NCI-H2029 treated with DMSO at 0.1 percent for 48 hours (cell line): ENCODE data around the gene ARL5A.

Experiments
- DNase-seq: peaks from one replicate; lab custom pipeline; 2025; lab: John Stamatoyannopoulos, UW

ARL5A gene

DNA sequence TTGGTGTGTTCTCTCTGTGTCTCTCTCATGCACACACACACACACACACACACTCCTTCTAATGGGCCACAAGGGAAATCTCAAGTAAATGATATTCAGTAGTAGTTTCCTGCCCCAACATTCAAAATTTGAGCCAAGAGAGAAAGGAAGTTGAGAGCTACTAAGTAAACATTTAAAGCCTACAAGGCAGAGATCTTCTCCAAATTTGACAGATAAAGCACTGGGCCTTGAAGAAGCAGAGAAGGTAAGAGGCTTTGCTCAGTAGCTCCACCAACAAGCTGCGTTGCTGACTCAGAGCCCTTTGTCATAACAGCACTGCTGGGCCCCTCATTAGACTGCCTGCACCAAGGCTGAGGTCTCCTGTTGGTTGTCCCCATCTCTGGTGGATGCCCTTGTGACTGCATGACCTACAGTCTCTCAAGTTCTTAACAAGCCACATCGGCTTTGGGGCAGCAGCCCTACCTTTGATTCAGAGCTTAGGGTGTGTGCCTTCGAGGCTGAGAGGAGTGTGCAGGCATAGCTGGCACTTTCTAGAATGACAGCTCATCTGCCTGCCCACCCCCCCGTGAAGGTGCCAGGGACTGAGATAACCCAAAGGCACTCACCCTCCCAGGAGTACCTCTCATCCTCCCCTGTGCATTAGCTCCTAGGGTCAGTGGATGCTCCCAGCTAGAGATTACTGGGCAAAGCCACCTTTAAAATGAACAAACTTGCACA is 61.6 kb downstream of the ARL5A start:
- DNase-seq = no peak

- DNase-seq = peak; percentile 34
These were observed 62.3 kb downstream of the ARL5A start for GRCh38 chr2:151765760-151766410.

DNA sequence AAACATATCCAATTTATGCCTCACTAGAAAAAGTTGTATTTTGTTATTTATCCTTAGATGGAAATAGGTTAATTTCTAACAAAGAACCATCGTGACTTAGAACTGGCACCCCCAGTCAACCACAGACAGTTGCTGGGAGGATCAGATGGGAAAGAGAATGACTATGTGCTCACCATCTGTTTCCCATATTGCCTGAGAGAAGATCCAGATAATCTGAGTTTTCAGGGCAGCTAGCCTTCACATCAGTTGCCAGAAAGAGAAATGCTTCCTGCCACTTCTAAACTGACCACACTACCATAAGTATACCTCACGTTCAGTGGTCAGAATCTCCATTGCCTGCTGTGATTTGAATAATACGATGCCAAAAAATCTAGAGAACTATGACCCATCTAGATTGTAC is 65.5 kb downstream of the ARL5A start:
- no peak for DNase-seq

GRCh38 chr2:151761687-151762086 is 66.5 kb downstream of the ARL5A start:
- no peak for DNase-seq

DNA sequence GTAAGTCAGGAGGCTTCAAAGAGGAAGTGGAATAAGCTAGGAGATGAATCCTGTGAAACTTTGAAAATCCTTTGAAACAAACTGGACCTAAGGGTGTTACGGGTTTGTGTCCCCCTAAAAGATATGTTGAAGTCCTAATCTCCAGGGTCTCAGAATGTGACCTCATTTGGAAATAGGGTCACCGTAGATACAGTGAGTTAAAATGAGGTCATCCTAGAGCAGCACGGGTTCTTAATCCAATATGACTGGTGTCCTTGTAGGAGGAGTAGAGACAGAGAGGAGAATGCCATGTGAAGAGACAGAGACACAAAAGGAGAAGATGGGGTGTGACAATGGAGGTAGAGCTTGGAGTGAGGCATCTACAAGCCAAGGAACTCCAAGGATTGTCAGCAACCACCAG is 67.0 kb downstream of the ARL5A start:
- DNase-seq = no peak

GRCh38 chr2:151760139-151760650 is 68.0 kb downstream of the ARL5A start:
- DNase-seq = no peak

DNA sequence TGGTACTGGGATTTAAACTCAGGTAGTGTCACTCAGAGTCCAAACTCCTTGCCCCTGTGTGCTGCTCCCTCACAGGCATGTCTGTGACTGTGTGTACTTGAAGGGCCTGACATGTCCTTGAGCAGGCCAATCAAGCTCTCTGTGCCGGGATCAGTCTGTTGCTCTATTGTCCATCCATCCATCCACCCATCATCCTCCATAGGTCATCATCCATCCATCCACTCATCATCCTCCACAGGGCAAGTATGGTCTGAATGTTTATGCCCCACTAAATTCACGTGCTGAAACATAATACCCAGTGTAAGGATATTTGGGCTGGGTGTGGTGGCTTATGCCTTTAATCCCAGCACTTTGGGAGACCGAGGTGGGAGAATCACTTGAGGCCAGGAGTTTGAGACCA is 69.5 kb downstream of the ARL5A start:
- no peak for DNase-seq

GRCh38 chr2:151757861-151758260 is 70.4 kb downstream of the ARL5A start:
- peak; percentile 49 for DNase-seq

- DNase-seq = peak; percentile 42
These were observed 71.4 kb downstream of the ARL5A start for GRCh38 chr2:151756820-151757219.

DNA sequence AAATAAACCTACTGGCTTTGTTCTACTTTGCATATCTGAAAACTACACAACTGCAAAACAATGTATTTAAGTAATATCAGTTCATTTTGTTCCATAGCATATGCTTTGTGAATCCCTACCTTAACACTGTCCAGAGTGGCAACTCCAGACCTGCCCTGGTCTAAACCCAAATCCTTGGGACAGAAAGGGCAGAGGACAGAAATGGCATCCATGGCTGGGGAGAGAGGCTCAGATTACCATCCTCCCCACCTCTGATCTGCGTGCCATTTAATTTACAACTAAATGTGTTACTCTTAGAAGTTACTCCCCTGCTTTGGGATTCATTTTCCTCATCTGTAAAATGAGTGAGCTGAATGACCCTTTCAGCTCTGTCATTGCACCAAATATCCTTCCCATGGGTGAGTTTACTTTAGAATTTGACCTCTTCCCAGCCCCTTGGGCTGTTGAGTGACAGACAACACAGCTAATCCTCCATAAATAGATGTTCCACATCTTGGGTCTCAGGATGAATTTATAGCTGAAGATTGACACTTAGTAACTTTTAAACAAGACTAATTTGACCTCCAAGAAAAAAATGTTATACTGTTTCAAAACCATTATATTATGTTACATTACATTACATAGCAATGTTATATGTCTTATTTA is 73.8 kb downstream of the ARL5A start:
- DNase-seq = no peak

DNA sequence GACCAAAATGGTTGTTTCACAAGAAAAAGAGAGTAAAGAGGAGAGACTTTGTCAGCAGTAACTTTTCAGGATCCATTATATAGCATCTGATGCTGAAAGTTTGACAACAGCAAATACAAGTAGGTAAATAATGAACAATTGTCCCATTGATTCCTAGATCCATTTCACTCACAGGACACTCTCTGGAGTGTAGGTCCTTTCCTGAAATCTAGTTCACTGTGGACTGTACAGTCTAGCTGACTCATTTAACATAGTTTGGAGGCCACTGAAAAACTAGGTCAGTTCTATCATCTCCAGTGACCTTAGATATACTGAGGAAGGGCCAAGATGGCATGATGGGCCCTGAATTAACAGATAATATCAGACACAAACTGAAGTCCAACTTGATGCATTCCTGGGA is 74.7 kb downstream of the ARL5A start:
- DNase-seq = no peak
